ENCODE measurements around the gene UBE3D.
"Not testable (repeated sequence)": the region's sequence is repeated elsewhere in the genome, so short reads cannot be mapped to it uniquely, and the experiment has no call there.

The UBE3D gene

DNA sequence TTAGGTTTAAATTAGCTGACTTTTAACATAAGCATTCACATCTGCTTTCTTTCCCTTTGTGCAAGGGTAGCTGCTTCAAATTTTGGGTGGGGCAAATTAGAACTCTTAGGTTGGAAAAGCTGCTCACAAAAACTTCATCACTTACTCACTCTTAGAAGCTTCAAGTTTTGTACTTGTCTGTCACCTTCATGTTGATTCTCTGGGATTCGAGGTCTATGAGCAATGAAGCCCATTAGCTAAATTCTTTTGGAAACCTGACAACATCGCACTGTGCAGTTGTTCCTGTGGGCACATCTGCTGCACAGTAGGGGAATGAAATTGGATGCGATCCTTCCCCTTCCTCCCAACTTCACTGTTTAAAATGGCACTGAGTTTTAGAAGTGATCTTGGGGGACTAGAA is 156.1 kb downstream of the UBE3D start:
- no peak for FAIRE-seq

DNA sequence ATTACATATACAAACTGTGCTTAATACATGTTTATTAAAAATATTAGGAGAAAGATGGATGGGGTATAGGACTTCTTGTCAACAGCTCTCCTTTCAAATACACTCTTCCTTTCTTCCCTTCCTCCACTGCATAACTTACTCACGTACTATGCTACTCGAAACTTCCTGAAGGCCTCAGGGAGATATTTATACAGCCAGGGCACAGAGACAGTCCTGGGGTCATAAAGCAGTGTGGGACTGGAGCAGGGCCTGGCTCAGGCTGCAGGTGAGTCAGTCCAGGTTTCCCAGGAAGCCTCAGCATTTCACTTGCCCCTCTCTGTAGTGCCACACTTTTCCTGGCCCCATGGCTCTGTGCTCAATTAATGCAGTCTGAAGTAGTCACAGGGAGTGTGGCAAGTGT is 157.0 kb downstream of the UBE3D start:
- FAIRE-seq = no peak

GRCh38 chr6:82906951-82907350 is 158.7 kb downstream of the UBE3D start:
- peak; percentile 15 for FAIRE-seq

DNA sequence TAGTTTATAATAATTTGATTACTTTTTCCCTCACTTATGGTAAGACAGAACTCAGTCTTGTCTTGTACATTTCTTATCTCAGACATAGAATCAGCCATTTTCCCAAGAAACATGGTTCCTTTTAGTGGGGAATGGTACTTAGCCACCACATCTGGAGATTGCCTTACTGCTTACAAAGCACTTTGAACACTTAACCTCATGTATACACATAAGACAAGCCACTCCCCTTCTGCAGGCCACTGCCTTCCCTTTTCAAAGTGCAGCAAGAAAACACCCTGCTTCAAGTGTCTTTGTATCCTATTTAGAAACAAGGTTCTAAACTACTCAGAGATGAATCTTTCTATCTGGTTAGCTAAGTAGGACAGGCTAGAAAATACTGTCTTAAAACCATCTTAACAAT is 159.2 kb downstream of the UBE3D start:
- no peak for FAIRE-seq

DNA sequence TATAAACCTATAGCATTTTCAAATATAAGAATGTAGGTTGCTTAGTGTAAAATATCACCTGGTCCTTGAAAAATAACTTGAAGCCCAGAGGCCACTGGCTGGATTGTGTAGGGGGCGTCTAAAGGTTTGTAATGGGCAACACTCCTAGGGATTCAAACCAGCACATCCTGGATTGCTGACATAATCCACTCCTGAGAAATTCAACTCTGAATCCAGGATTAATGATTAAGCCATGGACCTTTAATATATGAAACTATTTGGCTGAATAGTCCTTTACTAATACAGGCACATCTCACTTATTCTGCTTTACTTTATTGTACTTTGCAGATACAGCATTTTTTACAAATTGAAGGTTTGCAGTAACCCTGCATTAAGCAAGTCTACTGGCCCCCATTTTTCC is 160.8 kb downstream of the UBE3D start:
- FAIRE-seq = no peak

GRCh38 chr6:82904257-82904656 is 161.4 kb downstream of the UBE3D start:
- FAIRE-seq = no peak

- FAIRE-seq = no peak
These were observed 163.4 kb downstream of the UBE3D start for GRCh38 chr6:82902290-82902689.

DNA sequence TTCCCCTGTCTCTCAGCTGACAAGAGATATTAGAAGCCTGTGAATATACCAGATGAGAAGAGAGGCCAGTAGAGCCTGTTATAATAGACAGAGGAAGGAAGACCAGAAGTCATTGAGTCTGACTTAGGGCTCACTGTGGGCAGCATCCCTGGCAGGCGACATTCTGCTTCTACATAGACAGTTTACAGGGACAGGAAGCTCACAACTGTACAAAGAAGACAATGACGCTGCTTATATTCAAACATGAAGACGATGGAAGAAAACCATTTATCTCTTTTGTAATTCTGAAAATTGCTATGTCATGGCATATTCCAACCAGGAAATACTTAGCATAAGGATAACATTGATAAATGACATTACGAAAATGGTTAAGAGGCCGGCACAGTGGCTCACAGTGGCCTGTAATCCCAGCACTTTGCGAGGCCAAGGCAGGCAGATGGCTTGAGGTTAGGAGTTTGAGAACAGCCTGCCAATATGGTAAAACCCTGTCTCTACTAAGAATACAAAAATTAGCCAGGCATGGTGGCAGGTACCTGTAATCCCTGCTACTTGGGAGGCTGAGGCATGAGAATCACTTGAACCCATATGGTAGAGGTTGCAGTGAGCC is 170.9 kb downstream of the UBE3D start:
- FAIRE-seq = no peak

GRCh38 chr6:82893889-82894652 is 171.6 kb downstream of the UBE3D start:
- no peak for FAIRE-seq

DNA sequence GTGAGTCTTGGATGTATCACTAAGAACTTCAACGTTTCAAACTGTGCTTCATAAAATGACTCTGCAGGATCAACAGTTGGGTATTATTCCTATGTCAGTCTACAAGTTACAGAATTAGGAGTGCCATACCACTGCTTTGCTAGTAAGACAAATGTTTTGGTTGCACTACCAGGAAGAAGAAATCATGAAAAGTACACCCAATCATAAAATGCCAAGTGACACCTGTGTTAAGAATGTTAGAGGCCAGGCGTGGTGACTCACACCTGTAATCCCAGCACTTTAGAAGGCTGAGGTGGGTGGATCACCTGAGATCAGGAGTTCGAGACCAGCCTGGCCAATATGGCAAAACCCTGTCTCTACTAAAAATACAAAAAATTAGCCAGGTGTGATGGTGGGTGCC is 174.1 kb downstream of the UBE3D start:
- not testable (repeated sequence) for FAIRE-seq

- FAIRE-seq = no peak
These were observed 174.6 kb downstream of the UBE3D start for GRCh38 chr6:82891076-82891475.

DNA sequence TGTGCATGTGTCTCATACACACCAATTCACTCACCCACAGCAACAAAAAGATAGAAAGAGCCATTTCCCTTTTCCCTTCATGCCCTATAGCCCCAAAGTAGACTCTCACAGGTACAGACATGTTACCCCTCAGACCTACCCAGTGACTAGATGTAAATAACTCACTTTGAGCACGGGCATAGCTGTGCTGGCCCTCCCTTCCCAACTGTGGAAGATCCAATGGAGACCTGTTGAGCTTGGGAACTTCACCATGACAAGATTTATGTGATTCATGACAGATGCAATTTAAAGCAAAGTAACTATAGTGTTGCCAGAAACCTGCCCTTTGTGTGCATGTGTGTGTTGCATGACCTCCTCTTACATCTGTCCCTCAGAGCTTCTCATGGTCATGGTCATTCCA is 175.4 kb downstream of the UBE3D start:
- FAIRE-seq = no peak

GRCh38 chr6:82889143-82889542 is 176.5 kb downstream of the UBE3D start:
- no peak for FAIRE-seq

DNA sequence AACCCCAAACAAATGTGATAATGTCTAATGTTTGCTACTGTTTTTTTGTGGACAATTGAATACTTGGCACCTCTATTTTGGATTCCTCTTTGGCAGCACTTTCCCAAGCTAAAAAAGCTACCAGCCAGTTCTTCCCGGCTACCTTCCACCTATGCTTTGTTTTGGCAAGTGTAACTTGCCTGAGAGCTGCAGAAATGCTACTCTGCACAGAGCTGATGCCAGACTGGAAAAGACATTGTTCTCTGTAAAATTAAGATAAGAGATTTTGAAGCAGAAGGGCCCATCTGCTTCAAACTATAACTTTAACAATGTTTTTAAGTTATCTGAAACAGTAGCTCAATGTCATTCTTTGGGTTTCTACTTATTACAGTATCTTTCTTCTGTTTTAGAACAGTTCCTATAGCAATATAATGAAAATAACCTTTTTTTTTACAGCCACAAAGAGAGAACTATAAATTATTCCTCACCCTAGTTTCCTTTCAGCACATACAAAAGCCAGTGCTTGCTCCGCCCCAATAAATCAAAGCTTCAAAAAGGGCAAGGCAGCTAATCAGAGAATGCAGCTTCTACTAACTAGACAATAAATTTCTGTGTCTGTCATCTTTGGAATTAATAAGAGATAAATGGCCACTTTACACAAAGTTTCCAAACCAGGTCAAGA is 183.1 kb downstream of the UBE3D start:
- no peak for FAIRE-seq

- FAIRE-seq = no peak
These were observed 184.1 kb downstream of the UBE3D start for GRCh38 chr6:82881519-82881918.

- FAIRE-seq = no peak
These were observed 186.8 kb downstream of the UBE3D start for GRCh38 chr6:82878812-82879211.

- no peak for FAIRE-seq
These were observed 188.1 kb downstream of the UBE3D start for GRCh38 chr6:82877213-82878195.

DNA sequence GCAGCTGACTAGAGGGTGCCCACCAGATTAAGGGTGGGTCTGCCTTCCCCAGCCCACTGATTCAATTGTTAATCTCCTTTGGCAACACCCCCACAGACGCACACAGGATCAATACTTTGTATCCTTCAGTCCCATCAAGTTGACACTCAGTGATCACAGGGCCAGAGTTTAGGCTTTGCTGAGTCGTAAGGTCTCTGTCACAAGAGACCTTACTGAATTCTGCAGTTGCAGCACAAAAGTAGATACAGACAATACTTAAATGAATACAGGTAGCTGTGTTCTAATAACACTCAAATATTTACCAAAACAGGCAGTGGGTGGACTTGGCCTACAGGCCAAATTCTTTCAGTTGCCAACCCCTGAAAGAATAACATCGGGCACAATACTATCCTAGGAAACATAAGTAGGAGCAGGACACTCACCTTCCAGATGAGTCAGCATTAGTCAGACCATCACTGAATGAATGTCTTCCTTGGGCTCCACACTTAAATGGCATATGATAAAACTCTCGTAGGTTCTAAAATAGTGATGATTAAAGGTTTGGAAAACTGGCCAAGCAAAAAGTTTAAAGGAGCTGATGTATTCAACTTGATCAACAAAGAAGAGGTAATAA is 190.0 kb downstream of the UBE3D start:
- no peak for FAIRE-seq

DNA sequence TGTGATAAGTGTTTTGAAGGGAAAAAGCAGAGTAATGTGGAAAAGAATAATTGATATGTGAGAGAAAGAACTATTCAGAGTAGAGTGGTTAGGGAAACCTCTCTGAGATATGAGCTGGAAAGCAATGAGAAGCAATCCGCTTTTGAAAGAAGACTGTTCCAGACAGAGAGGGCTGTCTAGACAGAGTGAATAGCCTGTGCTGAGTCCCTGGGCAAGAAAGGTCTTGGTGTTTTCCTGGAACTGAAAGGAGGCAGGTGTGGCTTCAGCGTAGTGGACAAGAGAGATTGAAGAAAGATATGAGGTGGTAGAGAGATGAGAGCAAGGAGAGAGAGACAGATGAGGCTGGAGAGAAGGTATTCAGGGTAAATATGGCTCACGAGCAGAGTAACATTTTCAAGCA is 190.8 kb downstream of the UBE3D start:
- FAIRE-seq = no peak

DNA sequence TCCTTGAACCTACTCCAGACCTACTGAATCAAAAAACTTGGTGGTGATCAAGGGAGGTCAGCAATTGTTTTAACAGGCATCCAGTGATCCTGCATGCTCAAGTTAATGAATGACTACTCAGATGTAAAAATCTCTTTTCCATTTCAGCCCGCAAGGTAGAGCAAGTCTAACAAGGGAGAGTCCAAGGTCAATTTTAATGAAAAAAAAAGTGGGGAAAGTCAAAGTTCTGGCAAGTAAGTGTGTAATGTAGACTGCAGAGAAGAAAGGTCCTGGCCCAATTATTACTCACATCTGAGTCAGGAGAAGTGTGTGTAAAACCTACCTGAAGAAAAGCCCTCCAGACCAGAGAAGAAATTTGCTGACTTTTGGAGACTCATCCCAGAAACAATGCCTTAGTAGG is 193.5 kb downstream of the UBE3D start:
- FAIRE-seq = no peak

- no peak for FAIRE-seq
These were observed 195.0 kb downstream of the UBE3D start for GRCh38 chr6:82870582-82871172.

GRCh38 chr6:82869493-82869892 is 196.1 kb downstream of the UBE3D start:
- no peak for FAIRE-seq

Data from endometrium (tissue), 2 donors.